SU-DHL-6 (cell line): ENCODE data around the gene NPAS3.

Source experiments
- H2AFZ ChIP-seq: fragments of 200-600 bp; sonication (generic); 2 replicates; pipeline ENCODE4 v1.6.1; 2014; ENCODE audit warnings: low read depth, mild to moderate bottlenecking, moderate library complexity, mixed read lengths, antibody characterized with exemption, low read length; ENCODE audit not compliant: severe bottlenecking
- H3F3A ChIP-seq: fragments of 200-600 bp; shearing (Covaris generic); 2 replicates; pipeline ENCODE4 v1.6.0; 2016; ENCODE audit warnings: antibody characterized with exemption, mild to moderate bottlenecking; ENCODE audit not compliant: insufficient read depth
- H3K27ac ChIP-seq: fragments of 200-600 bp; sonication (generic); 2 replicates; pipeline ENCODE4 v1.5.1; 2016; ENCODE audit warnings: low read depth, mild to moderate bottlenecking, low read length, moderate library complexity, mixed read lengths
- H3K27me3 ChIP-seq: fragments of 200-600 bp; sonication (generic), shearing (Covaris generic); 2 replicates; pipeline ENCODE4 v1.6.0; 2014; ENCODE audit warnings: mild to moderate bottlenecking, low read length
- H3K36me3 ChIP-seq: fragments of 200-600 bp; sonication (generic); 2 replicates; pipeline ENCODE4 v1.6.1; 2014; ENCODE audit warnings: mild to moderate bottlenecking, low read length, mixed read lengths
- H3K4me2 ChIP-seq: fragments of 300-600, 200-600 bp; shearing (Covaris generic), sonication (generic); 2 replicates; pipeline ENCODE4 v1.6.0; 2014; ENCODE audit warnings: low read length, low read depth, mild to moderate bottlenecking; ENCODE audit not compliant: poor library complexity, severe bottlenecking
- H3K4me3 ChIP-seq: fragments of 200-600 bp; sonication (generic); 2 replicates; pipeline ENCODE4 v1.5.1; 2014; ENCODE audit warnings: antibody characterized with exemption, low read length, mild to moderate bottlenecking, mixed read lengths; ENCODE audit not compliant: insufficient read depth, poor library complexity, severe bottlenecking
- H3K79me2 ChIP-seq: fragments of 200-600 bp; sonication (generic); 2 replicates; pipeline ENCODE4 v1.6.1; 2014; ENCODE audit warnings: mild to moderate bottlenecking, low read length, moderate library complexity; ENCODE audit not compliant: insufficient read depth
- H3K9ac ChIP-seq: fragments of 200-600 bp; sonication (generic); 2 replicates; pipeline ENCODE4 v1.7.0; 2014; ENCODE audit warnings: mild to moderate bottlenecking, low read length
- H3K9me2 ChIP-seq: fragments of 200-600 bp; sonication (generic); replicated peaks from 2 replicates; pipeline ENCODE4 v1.6.1; 2014; ENCODE audit warnings: low read length; ENCODE audit not compliant: insufficient read depth
- H3K9me3 ChIP-seq: fragments of 200-600 bp; sonication (generic); 2 replicates; pipeline ENCODE4 v1.6.1; 2014; ENCODE audit warnings: low read length, mixed read lengths; ENCODE audit not compliant: insufficient read depth
- H4K20me1 ChIP-seq: fragments of 200-600 bp; sonication (generic); 2 replicates; pipeline ENCODE4 v1.6.1; 2014; ENCODE audit warnings: low read depth, mild to moderate bottlenecking, antibody characterized with exemption, low read length, moderate library complexity, mixed read lengths
- CTCF ChIP-seq: fragments of 200-600 bp; sonication (generic); IDR thresholded peaks from one replicate; pipeline ENCODE4 v1.5.1; 2017; ENCODE audit warnings: antibody characterized with exemption, mild to moderate bottlenecking, low read length, moderate library complexity; ENCODE audit not compliant: insufficient read depth, poor library complexity, severe bottlenecking
- EZH2phosphoT487 ChIP-seq: fragments of 200-600 bp; sonication (generic), shearing (Covaris generic); conservative IDR thresholded peaks from 2 replicates; pipeline ENCODE4 v1.6.1; 2018; ENCODE audit warnings: mild to moderate bottlenecking, antibody characterized with exemption, low read length, moderate library complexity, mixed read lengths

The NPAS3 gene

DNA sequence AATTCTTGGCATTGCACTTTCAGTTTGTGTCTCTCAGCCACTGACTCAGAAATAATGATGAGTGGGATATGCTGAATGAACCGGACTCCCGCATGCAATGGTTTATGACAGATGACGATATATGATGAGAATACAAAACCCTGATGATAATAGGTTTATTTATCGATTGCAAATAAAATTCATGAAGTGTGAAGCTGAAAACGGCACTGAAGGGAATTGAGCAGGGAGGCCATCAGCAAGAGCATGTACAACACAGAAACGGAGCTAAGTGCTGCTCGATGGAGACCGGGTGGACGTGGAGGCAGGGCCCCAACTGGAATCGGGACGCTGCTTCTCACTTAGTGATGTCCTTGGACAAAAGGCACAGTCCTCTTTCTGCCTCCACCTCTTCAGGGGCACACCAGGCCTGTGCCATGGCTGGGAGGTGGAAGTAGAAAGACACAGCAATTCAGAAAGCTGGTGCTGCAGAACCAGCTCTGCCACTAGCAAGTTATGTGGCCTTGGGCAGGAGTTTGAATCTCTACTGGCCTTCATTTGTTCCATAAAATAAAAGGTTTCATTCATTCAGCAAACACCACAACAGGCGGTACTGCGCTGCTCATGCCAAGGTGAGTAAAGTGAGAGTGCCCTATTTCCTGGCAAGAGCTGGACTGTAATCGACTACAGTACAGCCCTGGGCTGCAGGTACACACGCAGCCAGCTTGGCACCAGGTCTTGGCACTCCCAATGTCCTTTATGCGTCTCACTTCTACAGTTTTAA lies 895.2 kb downstream of the NPAS3 start:
- Histone ChIP-seq H3K4me2 (no peak overlapping the region), H3K9me2 (no peaks in the 10 kb centered on the region), H3K9ac (no peak overlapping the region), H3K79me2 (no peaks in the 10 kb centered on the region), H3K27me3 (no peaks in the 10 kb centered on the region), H3K9me3 (no peaks in the 10 kb centered on the region), H3K4me3 (no peak overlapping the region), H3K27ac (no peak overlapping the region), H3K36me3 (no peaks in the 10 kb centered on the region), H3F3A (no peaks in the 10 kb centered on the region), H4K20me1 (no peaks in the 10 kb centered on the region), H2AFZ (no peak overlapping the region)
- TF ChIP-seq CTCF = no peak
- no peak for TF ChIP-seq EZH2phosphoT487

GRCh38 chr14:33834466-33835260 lies 896.0 kb downstream of the NPAS3 start:
- H3K27me3 ChIP-seq = no peaks in the 10 kb centered on the region
- H3K27ac ChIP-seq = no peak overlapping the region
- H2AFZ ChIP-seq = no peak overlapping the region
- H3K9me3 ChIP-seq = no peaks in the 10 kb centered on the region
- TF ChIP-seq CTCF = no peak
- TF ChIP-seq EZH2phosphoT487 = no peak
- H3K9ac ChIP-seq = no peak overlapping the region
- H3K79me2 ChIP-seq = no peaks in the 10 kb centered on the region
- H3K36me3 ChIP-seq = no peaks in the 10 kb centered on the region
- H3K4me3 ChIP-seq = no peak overlapping the region
- H4K20me1 ChIP-seq = no peaks in the 10 kb centered on the region
- H3K9me2 ChIP-seq = no peaks in the 10 kb centered on the region
- no peaks in the 10 kb centered on the region for H3F3A ChIP-seq
- no peak overlapping the region for H3K4me2 ChIP-seq

DNA sequence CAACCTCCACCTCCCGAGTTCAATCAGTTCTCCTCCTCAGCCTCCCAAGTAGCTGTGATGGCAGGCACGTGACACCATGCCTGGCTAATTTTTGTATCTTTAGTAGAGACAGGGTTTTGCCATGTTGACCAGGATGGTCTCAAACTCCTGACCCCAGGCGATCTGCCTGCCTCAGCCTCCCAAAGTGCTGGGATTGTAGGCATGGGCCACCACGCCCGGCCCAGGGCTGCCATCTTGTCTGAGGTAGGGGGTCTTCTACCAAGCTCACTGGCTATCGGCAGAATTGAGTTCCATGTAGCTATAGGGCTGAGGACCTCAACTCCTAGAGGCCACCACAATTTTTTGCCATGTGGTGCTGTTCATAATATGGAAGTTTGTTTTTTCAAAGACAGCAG lies 896.6 kb downstream of the NPAS3 start:
- no peak overlapping the region for H3K4me2 ChIP-seq
- H3K36me3 ChIP-seq = no peaks in the 10 kb centered on the region
- H3K27me3 ChIP-seq = no peaks in the 10 kb centered on the region
- no peaks in the 10 kb centered on the region for H3K9me3 ChIP-seq
- H4K20me1 ChIP-seq = no peaks in the 10 kb centered on the region
- H3K79me2 ChIP-seq = no peaks in the 10 kb centered on the region
- no peaks in the 10 kb centered on the region for H3F3A ChIP-seq
- no peak overlapping the region for H3K27ac ChIP-seq
- TF ChIP-seq EZH2phosphoT487 = no peak
- TF ChIP-seq CTCF = no peak
- H3K4me3 ChIP-seq = no peak overlapping the region
- H2AFZ ChIP-seq = no peak overlapping the region
- H3K9me2 ChIP-seq = no peaks in the 10 kb centered on the region
- no peak overlapping the region for H3K9ac ChIP-seq
